Esophagus muscularis mucosa (tissue), 4 donors: ENCODE measurements around the gene HTR1E.

Experiments used
- CTCF ChIP-seq, 3 experiments: fragments of 200-600 bp in 2 of 3; fragments of 450-650 bp in 1 of 3; sonication (generic) in 2 of 3; IDR thresholded peaks; one replicate each; pipeline ENCODE4 v1.5.1; 2017 to 2019; ENCODE audit warnings: antibody characterized with exemption in 3 of 3, mild to moderate bottlenecking in 2 of 3, moderate library complexity in 1 of 3
- EP300 ChIP-seq: sonication (generic); formaldehyde crosslinking; IDR thresholded peaks from one replicate; pipeline ENCODE4 v1.6.1; 2017; ENCODE audit warnings: antibody characterized with exemption
- POLR2A ChIP-seq: fragments of 450-650 bp; IDR thresholded peaks from one replicate; pipeline ENCODE4 v1.6.1; 2017; ENCODE audit warnings: antibody characterized with exemption, moderate library complexity, mild to moderate bottlenecking, low read depth

GRCh38 chr6:86938814-86939213, 1.5 kb downstream of the HTR1E start:
- TF ChIP-seq CTCF (IDR thresholded peaks at IDR 0.05) (no peak), POLR2A (no peak), EP300 (no peak)
